Measurements from ENCODE around the gene PAMR1.
A peak's percentile ranks its signal among the peaks of the same experiment; 100 is the strongest.

The PAMR1 gene

DNA sequence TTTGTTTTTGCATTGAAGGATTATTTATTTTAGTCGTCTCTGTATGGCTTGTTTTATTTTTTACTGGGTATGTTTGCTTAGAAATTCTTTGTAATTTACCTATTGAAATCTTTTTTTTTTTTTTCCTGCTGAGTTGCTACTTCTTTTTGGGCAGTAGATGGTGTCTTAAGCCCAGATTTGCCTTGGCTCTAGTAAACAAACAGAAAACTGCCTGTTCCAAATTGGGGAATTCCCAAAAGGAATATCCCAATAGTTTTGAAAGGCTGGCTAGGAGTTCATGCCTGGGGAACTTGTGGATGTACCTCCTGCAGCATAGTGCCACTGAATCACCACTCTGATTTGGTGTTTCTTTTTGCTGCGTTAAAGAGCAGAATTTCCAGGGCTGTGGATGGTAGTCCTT, 17.7 kb downstream of the PAMR1 start:
- no peak overlapping the region for H3K4me3 ChIP-seq (ENCODE audit: low read depth, low read length)
- in situ Hi-C loops (cut with HindIII; ENCODE audit: low sequenced_read_pairs): no loop called here
- TF ChIP-seq, protein P1, sequence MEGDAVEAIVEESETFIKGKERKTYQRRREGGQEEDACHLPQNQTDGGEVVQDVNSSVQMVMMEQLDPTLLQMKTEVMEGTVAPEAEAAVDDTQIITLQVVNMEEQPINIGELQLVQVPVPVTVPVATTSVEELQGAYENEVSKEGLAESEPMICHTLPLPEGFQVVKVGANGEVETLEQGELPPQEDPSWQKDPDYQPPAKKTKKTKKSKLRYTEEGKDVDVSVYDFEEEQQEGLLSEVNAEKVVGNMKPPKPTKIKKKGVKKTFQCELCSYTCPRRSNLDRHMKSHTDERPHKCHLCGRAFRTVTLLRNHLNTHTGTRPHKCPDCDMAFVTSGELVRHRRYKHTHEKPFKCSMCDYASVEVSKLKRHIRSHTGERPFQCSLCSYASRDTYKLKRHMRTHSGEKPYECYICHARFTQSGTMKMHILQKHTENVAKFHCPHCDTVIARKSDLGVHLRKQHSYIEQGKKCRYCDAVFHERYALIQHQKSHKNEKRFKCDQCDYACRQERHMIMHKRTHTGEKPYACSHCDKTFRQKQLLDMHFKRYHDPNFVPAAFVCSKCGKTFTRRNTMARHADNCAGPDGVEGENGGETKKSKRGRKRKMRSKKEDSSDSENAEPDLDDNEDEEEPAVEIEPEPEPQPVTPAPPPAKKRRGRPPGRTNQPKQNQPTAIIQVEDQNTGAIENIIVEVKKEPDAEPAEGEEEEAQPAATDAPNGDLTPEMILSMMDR (IDR thresholded peaks at IDR 0.05; ENCODE audit: low read depth, low read length, missing control alignments): no peak
- no peak for DNase-seq (ENCODE audit: low read depth)

DNA sequence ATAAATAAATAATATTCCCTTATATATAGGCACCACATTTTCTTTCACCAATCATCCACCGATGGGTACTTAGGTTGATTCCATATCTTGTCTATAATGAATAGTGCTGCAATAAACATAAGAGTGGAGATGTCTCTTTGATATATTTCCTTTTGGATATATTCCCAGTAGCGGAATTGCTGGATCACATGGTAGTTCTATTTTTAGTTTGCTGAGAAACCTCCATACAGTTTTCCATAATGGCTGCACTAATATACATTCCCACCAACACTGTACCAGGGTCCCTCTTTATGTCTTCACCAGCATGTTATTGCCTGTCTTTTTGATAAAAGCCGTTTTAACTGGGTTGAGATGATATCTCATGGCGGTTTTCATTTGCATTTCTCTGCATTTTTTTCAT, 23.6 kb downstream of the PAMR1 start:
- in situ Hi-C loops (cut with HindIII; ENCODE audit: low sequenced_read_pairs): no loop called here
- no peak for DNase-seq (ENCODE audit: low read depth)
- TF ChIP-seq, protein P1 (IDR thresholded peaks at IDR 0.05; ENCODE audit: low read depth, low read length, missing control alignments): no peak
- H3K4me3 ChIP-seq (ENCODE audit: low read depth, low read length): no peak overlapping the region

GRCh38 chr11:35500744-35501143, 24.7 kb downstream of the PAMR1 start:
- TF ChIP-seq, protein P1 (IDR thresholded peaks at IDR 0.05; ENCODE audit: low read depth, low read length, missing control alignments): no peak
- in situ Hi-C loops (cut with HindIII; ENCODE audit: low sequenced_read_pairs): no loop called here
- H3K4me3 ChIP-seq (ENCODE audit: low read depth, low read length): no peak overlapping the region
- no peak for DNase-seq (ENCODE audit: low read depth)

DNA sequence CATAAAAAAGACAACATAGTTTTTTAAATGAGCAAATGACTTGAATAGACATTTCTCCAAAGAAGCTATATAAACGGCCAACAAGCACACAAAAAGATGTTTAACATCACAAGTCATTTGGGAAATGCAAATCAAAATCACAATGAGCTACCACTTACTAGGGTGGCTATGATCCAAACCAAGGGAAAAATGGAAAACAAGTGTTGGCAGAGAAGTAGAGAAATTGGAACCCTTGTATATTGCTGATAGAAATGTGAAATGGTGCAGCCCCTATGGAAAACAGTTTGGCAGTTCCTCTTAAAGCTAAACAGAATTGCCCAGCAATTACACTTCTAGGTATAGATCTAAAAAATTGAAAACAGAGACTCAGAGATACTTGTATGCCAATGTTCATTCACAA, 29.0 kb downstream of the PAMR1 start:
- DNase-seq (ENCODE audit: low read depth): no peak
- TF ChIP-seq, protein P1 (IDR thresholded peaks at IDR 0.05; ENCODE audit: low read depth, low read length, missing control alignments): no peak
- in situ Hi-C loops (cut with HindIII; ENCODE audit: low sequenced_read_pairs): no loop called here
- H3K4me3 ChIP-seq (ENCODE audit: low read depth, low read length): no peak overlapping the region

GRCh38 chr11:35494957-35495490, 30.4 kb downstream of the PAMR1 start:
- no peak overlapping the region for H3K4me3 ChIP-seq (ENCODE audit: low read depth, low read length)
- in situ Hi-C loops (cut with HindIII; ENCODE audit: low sequenced_read_pairs): no loop called here
- DNase-seq (ENCODE audit: low read depth): no peak
- TF ChIP-seq, protein P1 (IDR thresholded peaks at IDR 0.05; ENCODE audit: low read depth, low read length, missing control alignments): no peak

DNA sequence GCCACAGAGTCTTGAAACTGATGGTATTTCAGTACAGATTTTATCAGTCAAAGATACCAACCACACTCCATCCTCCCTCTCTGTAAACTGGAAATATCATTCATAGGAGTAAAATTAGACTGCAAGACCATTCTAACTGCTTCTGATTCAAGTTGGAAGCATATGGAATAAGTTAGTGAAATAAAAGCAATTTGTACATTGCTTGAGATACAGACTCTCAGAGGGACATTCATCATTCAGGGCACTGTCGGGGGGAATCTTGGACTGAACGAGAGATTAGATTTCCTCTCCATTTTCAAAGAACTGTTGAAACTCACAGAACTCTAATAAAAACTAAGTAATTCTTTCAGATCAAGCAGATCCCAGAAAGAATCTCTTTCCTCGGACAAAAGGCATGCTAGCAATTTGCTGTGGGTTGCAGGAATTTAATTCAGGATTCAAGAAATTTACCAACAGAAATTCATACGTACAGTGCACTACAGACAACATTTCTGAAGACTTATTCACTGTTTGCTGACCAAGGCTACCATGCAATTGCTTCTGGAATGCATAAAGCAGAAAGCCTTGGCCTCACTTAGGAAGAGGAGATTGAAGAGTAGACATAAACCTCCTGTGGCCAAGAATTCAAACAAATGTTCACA, 34.1 kb downstream of the PAMR1 start:
- in situ Hi-C loops (cut with HindIII; ENCODE audit: low sequenced_read_pairs): no loop called here
- DNase-seq (ENCODE audit: low read depth): peak; percentile 91
- H3K4me3 ChIP-seq (ENCODE audit: low read depth, low read length): no peak overlapping the region
- TF ChIP-seq, protein P1 (IDR thresholded peaks at IDR 0.05; ENCODE audit: low read depth, low read length, missing control alignments): no peak
